GF-D8 (cell line): ENCODE measurements around the gene SRGAP2.
"Not testable (repeated sequence)": the region's sequence is repeated elsewhere in the genome, so short reads cannot be mapped to it uniquely, and the experiment has no call there.

Experiments used
- DNase-seq: peaks from one replicate; lab custom pipeline; 2025; lab: John Stamatoyannopoulos, UW

The SRGAP2 gene

GRCh38 chr1:206250953-206251681 lies 47.8 kb downstream of the SRGAP2 start:
- not testable (repeated sequence) for DNase-seq

- not testable (repeated sequence) for DNase-seq
Observed at GRCh38 chr1:206252680-206253335, 49.5 kb downstream of the SRGAP2 start.
